ENCODE data around the gene EVA1B.

Gene EVA1B

DNA sequence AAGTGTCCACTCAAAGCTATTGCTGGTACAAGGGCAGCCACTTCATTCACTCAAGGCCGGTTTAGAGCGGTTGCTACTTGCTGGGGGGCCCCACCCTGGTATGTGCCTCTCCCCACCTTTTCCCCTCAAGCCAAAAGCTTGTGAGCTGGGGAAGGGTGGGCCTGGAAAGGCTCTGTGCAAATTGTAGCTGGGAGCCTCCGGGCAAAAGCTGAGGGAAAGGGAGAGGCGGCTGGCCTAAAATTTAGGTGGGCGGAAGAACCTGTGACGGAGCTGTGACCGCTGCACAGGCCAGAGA is 17.6 kb downstream of the EVA1B start:
- Histone ChIP-seq H3K27me3 (ENCODE audit: insufficient read depth, poor library complexity, severe bottlenecking) (no peaks in the 10 kb centered on the region), H3K27ac (replicated peaks) (no peak overlapping the region), H3K4me3 (replicated peaks; ENCODE audit: insufficient read depth, low read length) (peak overlapping the region; percentile 63; the same call in 1 of the 2 replicates)
- TF ChIP-seq, protein P1, sequence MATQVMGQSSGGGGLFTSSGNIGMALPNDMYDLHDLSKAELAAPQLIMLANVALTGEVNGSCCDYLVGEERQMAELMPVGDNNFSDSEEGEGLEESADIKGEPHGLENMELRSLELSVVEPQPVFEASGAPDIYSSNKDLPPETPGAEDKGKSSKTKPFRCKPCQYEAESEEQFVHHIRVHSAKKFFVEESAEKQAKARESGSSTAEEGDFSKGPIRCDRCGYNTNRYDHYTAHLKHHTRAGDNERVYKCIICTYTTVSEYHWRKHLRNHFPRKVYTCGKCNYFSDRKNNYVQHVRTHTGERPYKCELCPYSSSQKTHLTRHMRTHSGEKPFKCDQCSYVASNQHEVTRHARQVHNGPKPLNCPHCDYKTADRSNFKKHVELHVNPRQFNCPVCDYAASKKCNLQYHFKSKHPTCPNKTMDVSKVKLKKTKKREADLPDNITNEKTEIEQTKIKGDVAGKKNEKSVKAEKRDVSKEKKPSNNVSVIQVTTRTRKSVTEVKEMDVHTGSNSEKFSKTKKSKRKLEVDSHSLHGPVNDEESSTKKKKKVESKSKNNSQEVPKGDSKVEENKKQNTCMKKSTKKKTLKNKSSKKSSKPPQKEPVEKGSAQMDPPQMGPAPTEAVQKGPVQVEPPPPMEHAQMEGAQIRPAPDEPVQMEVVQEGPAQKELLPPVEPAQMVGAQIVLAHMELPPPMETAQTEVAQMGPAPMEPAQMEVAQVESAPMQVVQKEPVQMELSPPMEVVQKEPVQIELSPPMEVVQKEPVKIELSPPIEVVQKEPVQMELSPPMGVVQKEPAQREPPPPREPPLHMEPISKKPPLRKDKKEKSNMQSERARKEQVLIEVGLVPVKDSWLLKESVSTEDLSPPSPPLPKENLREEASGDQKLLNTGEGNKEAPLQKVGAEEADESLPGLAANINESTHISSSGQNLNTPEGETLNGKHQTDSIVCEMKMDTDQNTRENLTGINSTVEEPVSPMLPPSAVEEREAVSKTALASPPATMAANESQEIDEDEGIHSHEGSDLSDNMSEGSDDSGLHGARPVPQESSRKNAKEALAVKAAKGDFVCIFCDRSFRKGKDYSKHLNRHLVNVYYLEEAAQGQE (IDR thresholded peaks at IDR 0.05; ENCODE audit: insufficient replicate concordance, low read depth) = no peak
- TF ChIP-seq GABPA (IDR thresholded peaks at IDR 0.05; ENCODE audit: low read depth) (no peak), SPI1 (IDR thresholded peaks at IDR 0.05; ENCODE audit: borderline replicate concordance, low read depth) (no peak), POLR2AphosphoS5 (IDR thresholded peaks at IDR 0.05; ENCODE audit: low read depth) (no peak)
- TF ChIP-seq, protein P2, sequence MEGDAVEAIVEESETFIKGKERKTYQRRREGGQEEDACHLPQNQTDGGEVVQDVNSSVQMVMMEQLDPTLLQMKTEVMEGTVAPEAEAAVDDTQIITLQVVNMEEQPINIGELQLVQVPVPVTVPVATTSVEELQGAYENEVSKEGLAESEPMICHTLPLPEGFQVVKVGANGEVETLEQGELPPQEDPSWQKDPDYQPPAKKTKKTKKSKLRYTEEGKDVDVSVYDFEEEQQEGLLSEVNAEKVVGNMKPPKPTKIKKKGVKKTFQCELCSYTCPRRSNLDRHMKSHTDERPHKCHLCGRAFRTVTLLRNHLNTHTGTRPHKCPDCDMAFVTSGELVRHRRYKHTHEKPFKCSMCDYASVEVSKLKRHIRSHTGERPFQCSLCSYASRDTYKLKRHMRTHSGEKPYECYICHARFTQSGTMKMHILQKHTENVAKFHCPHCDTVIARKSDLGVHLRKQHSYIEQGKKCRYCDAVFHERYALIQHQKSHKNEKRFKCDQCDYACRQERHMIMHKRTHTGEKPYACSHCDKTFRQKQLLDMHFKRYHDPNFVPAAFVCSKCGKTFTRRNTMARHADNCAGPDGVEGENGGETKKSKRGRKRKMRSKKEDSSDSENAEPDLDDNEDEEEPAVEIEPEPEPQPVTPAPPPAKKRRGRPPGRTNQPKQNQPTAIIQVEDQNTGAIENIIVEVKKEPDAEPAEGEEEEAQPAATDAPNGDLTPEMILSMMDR (IDR thresholded peaks at IDR 0.05; ENCODE audit: insufficient read depth, low read length) = no peak
- DNase-seq (ENCODE audit: low read depth in 1 of 2, low spot score in 1 of 2) = no peak

DNA sequence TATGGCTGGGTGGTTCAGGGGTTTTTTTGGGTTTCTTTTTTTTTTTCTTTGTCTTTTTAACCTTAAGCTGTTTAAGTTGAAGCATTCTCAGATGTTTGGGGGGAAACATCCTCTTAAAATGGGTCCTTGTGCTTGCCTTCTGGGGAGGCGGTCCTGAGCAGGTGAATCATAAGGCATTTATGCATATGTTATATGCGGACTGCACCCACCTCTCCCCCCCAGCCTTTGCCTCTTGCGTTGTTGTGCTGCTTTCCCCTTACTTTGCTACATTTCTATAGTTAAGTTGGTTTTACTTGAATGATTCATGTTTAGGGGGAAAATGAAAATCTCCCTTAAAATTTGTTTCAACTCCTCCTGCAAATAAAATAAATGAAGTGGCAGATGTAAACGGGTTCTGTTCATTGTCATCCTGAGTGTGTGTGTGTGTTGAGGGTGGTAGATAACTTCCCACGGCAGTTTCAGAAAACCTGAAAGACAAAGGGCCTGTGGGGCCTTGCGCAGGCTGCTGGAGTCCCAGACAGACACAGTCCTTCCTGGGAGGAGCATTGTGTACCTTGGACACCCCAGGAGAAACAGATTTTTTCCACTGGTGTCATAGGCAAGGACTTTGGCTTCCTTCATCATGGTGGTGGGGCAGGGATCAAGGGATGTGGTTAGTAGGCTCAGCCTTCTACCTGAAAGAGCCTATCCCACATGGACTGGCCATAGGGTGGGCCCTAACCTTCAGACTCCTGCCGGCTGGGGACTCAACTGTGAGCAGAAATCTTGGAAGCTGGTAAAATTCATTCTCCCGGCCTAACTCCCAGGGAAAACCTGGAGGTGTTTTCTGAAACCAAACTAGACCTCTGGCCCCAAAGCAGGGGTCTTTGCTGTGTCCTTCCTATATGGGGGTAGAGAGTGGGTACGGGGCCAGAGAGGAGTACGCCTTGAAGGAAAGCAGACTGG is 18.2 kb downstream of the EVA1B start:
- TF ChIP-seq POLR2AphosphoS5 (IDR thresholded peaks at IDR 0.05; ENCODE audit: low read depth) (0 out of 2 replicates have a peak, but pooled peaks have one; percentile 36), GABPA (IDR thresholded peaks at IDR 0.05; ENCODE audit: low read depth) (no peak), SPI1 (IDR thresholded peaks at IDR 0.05; ENCODE audit: borderline replicate concordance, low read depth) (no peak)
- Histone ChIP-seq H3K4me3 (replicated peaks; ENCODE audit: insufficient read depth, low read length) (no peak overlapping the region), H3K27me3 (ENCODE audit: insufficient read depth, poor library complexity, severe bottlenecking) (no peaks in the 10 kb centered on the region), H3K27ac (replicated peaks) (no peak overlapping the region)
- no peak for DNase-seq (ENCODE audit: low read depth in 1 of 2, low spot score in 1 of 2)

GRCh38 chr1:36304521-36304920 is 18.9 kb downstream of the EVA1B start:
- peak in 1 of 2 experiments; percentile 85 for DNase-seq (ENCODE audit: low read depth in 1 of 2, low spot score in 1 of 2)
- no peak overlapping the region for H3K4me3 ChIP-seq (replicated peaks; ENCODE audit: insufficient read depth, low read length)
- TF ChIP-seq GABPA (IDR thresholded peaks at IDR 0.05; ENCODE audit: low read depth) (no peak), SPI1 (IDR thresholded peaks at IDR 0.05; ENCODE audit: borderline replicate concordance, low read depth) (peak; percentile 92), POLR2AphosphoS5 (IDR thresholded peaks at IDR 0.05; ENCODE audit: low read depth) (no peak)
- TF ChIP-seq, protein P1 (IDR thresholded peaks at IDR 0.05; ENCODE audit: insufficient replicate concordance, low read depth) = no peak
- TF ChIP-seq, protein P2 (IDR thresholded peaks at IDR 0.05; ENCODE audit: insufficient read depth, low read length) = no peak
- H3K27ac ChIP-seq (replicated peaks) = no peak overlapping the region
- H3K27me3 ChIP-seq (ENCODE audit: insufficient read depth, poor library complexity, severe bottlenecking) = no peaks in the 10 kb centered on the region

- Histone ChIP-seq H3K27me3 (ENCODE audit: insufficient read depth, poor library complexity, severe bottlenecking) (no peaks in the 10 kb centered on the region), H3K27ac (replicated peaks) (no peak overlapping the region), H3K4me3 (replicated peaks; ENCODE audit: insufficient read depth, low read length) (no peak overlapping the region)
- DNase-seq (ENCODE audit: low read depth in 1 of 2, low spot score in 1 of 2) = no peak
- TF ChIP-seq, protein P1 (IDR thresholded peaks at IDR 0.05; ENCODE audit: insufficient replicate concordance, low read depth) = no peak
- TF ChIP-seq GABPA (IDR thresholded peaks at IDR 0.05; ENCODE audit: low read depth) = no peak
- TF ChIP-seq, protein P2 (IDR thresholded peaks at IDR 0.05; ENCODE audit: insufficient read depth, low read length) = no peak
- TF ChIP-seq POLR2AphosphoS5 (IDR thresholded peaks at IDR 0.05; ENCODE audit: low read depth) = no peak
- no peak for TF ChIP-seq SPI1 (IDR thresholded peaks at IDR 0.05; ENCODE audit: borderline replicate concordance, low read depth)
Measured at GRCh38 chr1:36303650-36304360, 19.6 kb downstream of the EVA1B start.
